Upper lobe of left lung (tissue), 4 donors: ENCODE results near the gene FOXC2.

ENCODE experiments used
- CTCF ChIP-seq, 6 experiments: fragments of 450-650 bp in 4 of 6; fragments of 200-600 bp in 2 of 6; sonication (generic) in 2 of 6; IDR thresholded peaks; one replicate each; pipeline ENCODE4 v1.5.1; 2016 to 2019; ENCODE audit warnings: antibody characterized with exemption in 6 of 6
- POLR2A ChIP-seq, 4 donors: fragments of 450-650 bp; IDR thresholded peaks; one replicate each; pipeline ENCODE4 v1.5.1; 2016 to 2017; ENCODE audit warnings: antibody characterized with exemption in 4 of 4, mild to moderate bottlenecking in 2 of 4

- TF ChIP-seq CTCF (IDR thresholded peaks at IDR 0.05) = no peak
- TF ChIP-seq POLR2A (IDR thresholded peaks at IDR 0.05) = no peak
These were observed 43.0 kb downstream of the FOXC2 start for GRCh38 chr16:86609661-86610060.
